Measurements from ENCODE around the gene SULT1A3.
A peak's percentile ranks its signal among the peaks of the same experiment; 100 is the strongest.
"Not testable (repeated sequence)": the region's sequence is repeated elsewhere in the genome, so short reads cannot be mapped to it uniquely, and the experiment has no call there.

The SULT1A3 gene

GRCh38 chr16:30199049-30199448 lies at the start of gene SULT1A3:
TSS of gene SULT1A3 (plus strand) at chr16:30199255. CDS start at chr16:30200729, 1,474 bp downstream.
- DNase-seq (ENCODE audit: extremely low read depth in 1 of 2, low read depth in 1 of 2), result not testable (repeated sequence)

GRCh38 chr16:30151091-30151490 lies 48.0 kb upstream of the SULT1A3 start:
- DNase-seq (ENCODE audit: extremely low read depth in 1 of 2, low read depth in 1 of 2), result no peak

- DNase-seq (ENCODE audit: extremely low read depth in 1 of 2, low read depth in 1 of 2), result no peak
Measured at GRCh38 chr16:30152517-30152916, 46.5 kb upstream of the SULT1A3 start.

GRCh38 chr16:30155188-30155587 lies 43.9 kb upstream of the SULT1A3 start:
- no peak for DNase-seq (ENCODE audit: extremely low read depth in 1 of 2, low read depth in 1 of 2)

GRCh38 chr16:30157214-30157613 lies 41.8 kb upstream of the SULT1A3 start:
- DNase-seq (ENCODE audit: extremely low read depth in 1 of 2, low read depth in 1 of 2), result no peak

- DNase-seq (ENCODE audit: extremely low read depth in 1 of 2, low read depth in 1 of 2), result no peak
Measured at GRCh38 chr16:30163538-30163937, 35.5 kb upstream of the SULT1A3 start.

- DNase-seq (ENCODE audit: extremely low read depth in 1 of 2, low read depth in 1 of 2), result no peak
Measured at GRCh38 chr16:30166202-30166902, 32.7 kb upstream of the SULT1A3 start.

- DNase-seq (ENCODE audit: extremely low read depth in 1 of 2, low read depth in 1 of 2), result not testable (repeated sequence)
Measured at GRCh38 chr16:30168746-30169145, 30.3 kb upstream of the SULT1A3 start.

- DNase-seq (ENCODE audit: extremely low read depth in 1 of 2, low read depth in 1 of 2), result not testable (repeated sequence)
Measured at GRCh38 chr16:30169416-30169815, 29.6 kb upstream of the SULT1A3 start.

- DNase-seq (ENCODE audit: extremely low read depth in 1 of 2, low read depth in 1 of 2), result not testable (repeated sequence)
Measured at GRCh38 chr16:30170145-30170544, 28.9 kb upstream of the SULT1A3 start.

GRCh38 chr16:30173054-30173453 lies 26.0 kb upstream of the SULT1A3 start:
- DNase-seq (ENCODE audit: extremely low read depth in 1 of 2, low read depth in 1 of 2), result no peak

- not testable (repeated sequence) for DNase-seq (ENCODE audit: extremely low read depth in 1 of 2, low read depth in 1 of 2)
Measured at GRCh38 chr16:30176876-30177275, 22.2 kb upstream of the SULT1A3 start.

GRCh38 chr16:30179195-30179594 lies 19.9 kb upstream of the SULT1A3 start:
- DNase-seq (ENCODE audit: extremely low read depth in 1 of 2, low read depth in 1 of 2), result no peak

GRCh38 chr16:30179931-30180330 lies 19.1 kb upstream of the SULT1A3 start:
- no peak for DNase-seq (ENCODE audit: extremely low read depth in 1 of 2, low read depth in 1 of 2)

- no peak for DNase-seq (ENCODE audit: extremely low read depth in 1 of 2, low read depth in 1 of 2)
Measured at GRCh38 chr16:30180741-30181140, 18.3 kb upstream of the SULT1A3 start.

- peak; percentile 76 to 79 for DNase-seq (ENCODE audit: extremely low read depth in 1 of 2, low read depth in 1 of 2)
Measured at GRCh38 chr16:30183233-30184095, 15.6 kb upstream of the SULT1A3 start, which contains the start of gene CORO1A. TSS of gene CORO1A (plus strand) at chr16:30183602. CDS start at chr16:30185210, 1,608 bp downstream.

- peak; percentile 53 to 72 for DNase-seq (ENCODE audit: extremely low read depth in 1 of 2, low read depth in 1 of 2)
Measured at GRCh38 chr16:30184096-30184890, 14.8 kb upstream of the SULT1A3 start.

GRCh38 chr16:30184891-30185682 lies 14.0 kb upstream of the SULT1A3 start:
- peak; percentile 20 to 28 for DNase-seq (ENCODE audit: extremely low read depth in 1 of 2, low read depth in 1 of 2)

- DNase-seq (ENCODE audit: extremely low read depth in 1 of 2, low read depth in 1 of 2), result peak; percentile 76 to 86
Measured at GRCh38 chr16:30185683-30186421, 13.2 kb upstream of the SULT1A3 start.

- DNase-seq (ENCODE audit: extremely low read depth in 1 of 2, low read depth in 1 of 2), result no peak
Measured at GRCh38 chr16:30186444-30186781, 12.6 kb upstream of the SULT1A3 start.

Measured in stimulated activated CD8-positive, alpha-beta memory T cell treated with anti-CD3 and anti-CD28 coated beads, Interleukin-7, amount 100 ng/mL, for 48 hours (primary cell).